Hematopoietic multipotent progenitor cell treated with erythropoietin and hydrocortisone succinate and interleukin-3 and kit ligand, for 4 days (in vitro differentiated cells): Measurements from ENCODE around the gene ATP6V0C.

Experiments
- DNase-seq: peaks from one replicate; pipeline ENCODE4 v3.0.0-alpha.2; 2015

Gene ATP6V0C

GRCh38 chr16:2512735-2513404 lies 882 bp upstream of the ATP6V0C start:
- DNase-seq, result peak; percentile 54

- peak; percentile 33 for DNase-seq
These were observed 804 bp downstream of the ATP6V0C start for GRCh38 chr16:2514333-2515179.

DNA sequence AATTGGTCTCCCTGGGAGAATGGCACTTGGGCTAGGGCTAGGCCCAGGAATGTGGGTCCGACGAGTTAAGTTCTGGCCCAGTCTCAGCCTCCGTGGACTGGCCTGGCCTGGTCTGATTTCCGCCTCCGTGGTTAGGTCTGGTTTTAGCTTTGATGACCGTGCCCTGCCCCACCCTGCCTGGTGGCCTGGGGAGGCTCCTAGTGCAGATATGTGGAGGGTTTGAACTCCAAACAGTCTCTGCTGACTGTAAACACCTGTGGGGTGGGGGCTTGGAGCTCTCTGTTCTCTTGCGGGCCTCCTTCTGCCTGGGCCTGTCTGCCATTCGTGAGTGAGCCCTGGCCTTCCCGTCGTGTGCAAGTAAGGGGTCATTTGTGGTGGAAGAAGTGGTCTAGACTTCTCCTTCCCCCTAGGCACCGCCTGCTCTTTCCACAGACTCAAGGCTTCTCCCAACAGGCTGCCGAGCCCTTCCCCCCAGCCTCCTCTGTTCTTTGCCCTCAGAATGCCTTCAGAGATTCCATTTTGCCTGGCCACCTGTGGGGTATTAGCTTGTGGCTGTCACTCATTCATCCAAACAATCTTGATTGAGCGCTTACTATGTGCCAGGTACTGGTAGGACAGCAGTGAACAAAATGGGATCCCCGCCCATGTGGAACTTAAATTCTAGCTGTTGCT lies 1.6 kb downstream of the ATP6V0C start:
- DNase-seq, result peak; percentile 52

- DNase-seq, result peak; percentile 88
These were observed 2.9 kb downstream of the ATP6V0C start for GRCh38 chr16:2516391-2517240.

GRCh38 chr16:2517954-2518605 lies 4.3 kb downstream of the ATP6V0C start:
- DNase-seq, result no peak

- no peak for DNase-seq
These were observed 5.3 kb downstream of the ATP6V0C start for GRCh38 chr16:2518823-2519710.

DNA sequence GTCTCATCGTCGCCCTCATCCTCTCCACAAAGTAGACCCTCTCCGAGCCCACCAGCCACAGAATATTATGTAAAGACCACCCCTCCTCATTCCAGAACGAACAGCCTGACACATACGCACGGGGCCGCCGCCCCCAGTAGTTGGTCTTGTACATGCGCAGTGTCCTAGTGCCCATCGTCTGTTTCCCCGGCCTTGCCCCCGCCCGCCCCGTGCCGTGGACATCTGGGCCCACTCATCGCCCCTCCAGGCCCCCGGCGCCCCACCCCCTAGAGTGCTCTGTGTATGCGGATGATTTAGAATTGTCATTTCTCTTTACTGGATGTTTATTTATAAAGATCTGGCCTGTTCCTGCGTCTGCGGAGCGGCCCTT lies 5.9 kb downstream of the ATP6V0C start:
- no peak for DNase-seq

DNA sequence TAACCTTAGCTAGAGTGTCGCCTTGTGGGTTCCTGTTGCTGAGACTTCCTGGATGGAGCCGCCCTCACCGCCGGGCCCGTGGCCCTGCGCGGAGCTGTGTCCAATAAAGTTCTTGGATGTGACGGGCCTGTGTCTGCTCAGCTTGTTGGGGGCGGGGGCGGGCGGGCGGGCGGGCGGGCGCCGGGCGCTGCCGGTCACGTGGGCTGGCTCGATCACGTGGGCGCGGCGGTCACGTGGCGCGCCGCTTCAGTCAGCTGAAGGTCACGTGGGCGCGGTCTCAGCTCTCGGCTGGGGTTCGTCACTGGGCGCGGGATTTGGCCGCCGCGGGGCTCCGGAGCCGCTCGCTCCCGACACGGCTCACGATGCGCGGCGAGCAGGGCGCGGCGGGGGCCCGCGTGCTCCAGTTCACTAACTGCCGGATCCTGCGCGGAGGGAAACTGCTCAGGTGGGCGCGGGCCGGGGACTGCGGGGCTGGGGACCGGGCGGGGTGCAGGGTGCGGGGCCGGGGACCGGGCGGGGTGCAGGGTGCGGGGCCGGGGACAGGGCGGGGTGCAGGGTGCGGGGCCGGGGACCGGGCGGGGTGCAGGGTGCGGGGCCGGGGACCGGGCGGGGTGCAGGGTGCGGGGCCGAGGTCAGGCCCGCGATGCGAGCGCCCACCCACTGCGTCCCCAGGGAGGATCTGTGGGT lies 6.5 kb downstream of the ATP6V0C start, which contains the start of gene AMDHD2:
Gene AMDHD2 (plus strand): TSS at position 275 of the 687 bp plus-strand sequence. CDS start 88 bp downstream, at position 363.
- peak; percentile 96 for DNase-seq

GRCh38 chr16:2520784-2521531 lies 7.2 kb downstream of the ATP6V0C start:
- DNase-seq, result peak; percentile 73

DNA sequence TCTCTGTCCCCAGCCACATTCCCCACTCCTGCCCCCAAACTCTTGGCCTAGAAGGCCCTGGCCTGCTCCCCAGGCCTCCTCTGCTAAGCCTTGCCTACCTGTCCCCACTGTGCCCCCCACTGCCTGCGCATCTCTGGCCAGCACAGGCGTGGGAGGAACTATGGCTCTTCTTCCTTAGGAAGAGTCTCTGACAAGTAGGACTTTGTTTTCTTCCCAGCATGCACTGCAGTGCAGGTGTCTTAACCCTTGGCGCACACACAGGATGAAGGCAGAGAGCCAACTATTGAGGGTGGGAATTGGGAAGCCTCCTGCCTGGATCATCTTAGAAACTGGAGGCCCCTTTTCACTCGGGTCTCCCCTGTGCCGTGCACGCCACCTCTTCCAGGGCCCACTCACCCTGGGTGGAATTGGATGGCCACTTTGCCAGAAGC lies 10.1 kb downstream of the ATP6V0C start:
- no peak for DNase-seq

DNA sequence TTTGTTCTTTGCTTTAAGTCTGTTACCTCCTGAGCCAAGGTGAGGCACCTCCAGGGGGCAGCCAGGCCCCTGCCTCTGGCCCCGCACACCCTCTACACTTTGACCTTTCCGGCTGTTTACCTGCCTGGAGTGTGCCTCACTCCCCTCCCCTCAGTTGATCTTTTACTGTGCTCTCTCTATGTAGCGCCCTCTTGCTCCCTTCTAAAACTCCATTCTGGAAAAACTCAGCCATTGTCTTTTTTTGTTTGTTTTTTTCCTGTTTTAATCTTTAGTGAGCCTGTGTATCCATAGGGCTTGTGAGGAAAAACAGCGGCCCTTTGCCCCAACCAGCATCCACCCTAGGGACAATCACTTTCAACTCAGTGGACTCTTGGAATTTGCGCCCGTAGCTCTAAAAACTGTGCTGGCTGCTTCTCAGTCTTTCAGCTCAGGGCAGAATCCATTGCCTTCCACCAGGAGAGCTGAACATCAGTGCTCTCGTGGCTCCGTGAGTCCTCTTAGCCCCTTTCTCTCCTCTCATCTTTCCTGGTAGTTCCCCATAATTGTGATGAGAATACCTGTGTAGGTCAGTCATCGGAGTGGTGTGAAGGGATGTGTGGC lies 10.7 kb downstream of the ATP6V0C start:
- DNase-seq, result no peak

DNA sequence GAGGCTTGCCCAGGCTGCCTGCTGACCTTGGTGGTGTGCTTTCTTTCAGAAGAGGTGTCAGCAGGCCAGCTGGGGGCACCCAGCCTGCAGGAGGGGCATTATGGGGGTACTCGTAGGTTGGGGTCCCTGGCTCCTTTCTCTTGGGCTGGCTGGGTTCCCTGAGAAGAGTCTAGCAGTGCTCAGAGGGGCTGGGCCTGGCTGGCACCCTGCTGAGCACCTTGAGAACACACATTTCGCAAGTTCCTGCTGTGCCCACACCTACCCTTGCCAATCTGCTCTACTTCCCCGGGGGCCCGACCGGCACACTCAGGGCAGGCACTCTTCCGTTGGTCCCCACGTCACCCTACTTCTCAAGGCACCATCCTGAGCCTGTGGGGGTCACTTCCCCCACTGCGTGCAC lies 12.4 kb downstream of the ATP6V0C start:
- no peak for DNase-seq

DNA sequence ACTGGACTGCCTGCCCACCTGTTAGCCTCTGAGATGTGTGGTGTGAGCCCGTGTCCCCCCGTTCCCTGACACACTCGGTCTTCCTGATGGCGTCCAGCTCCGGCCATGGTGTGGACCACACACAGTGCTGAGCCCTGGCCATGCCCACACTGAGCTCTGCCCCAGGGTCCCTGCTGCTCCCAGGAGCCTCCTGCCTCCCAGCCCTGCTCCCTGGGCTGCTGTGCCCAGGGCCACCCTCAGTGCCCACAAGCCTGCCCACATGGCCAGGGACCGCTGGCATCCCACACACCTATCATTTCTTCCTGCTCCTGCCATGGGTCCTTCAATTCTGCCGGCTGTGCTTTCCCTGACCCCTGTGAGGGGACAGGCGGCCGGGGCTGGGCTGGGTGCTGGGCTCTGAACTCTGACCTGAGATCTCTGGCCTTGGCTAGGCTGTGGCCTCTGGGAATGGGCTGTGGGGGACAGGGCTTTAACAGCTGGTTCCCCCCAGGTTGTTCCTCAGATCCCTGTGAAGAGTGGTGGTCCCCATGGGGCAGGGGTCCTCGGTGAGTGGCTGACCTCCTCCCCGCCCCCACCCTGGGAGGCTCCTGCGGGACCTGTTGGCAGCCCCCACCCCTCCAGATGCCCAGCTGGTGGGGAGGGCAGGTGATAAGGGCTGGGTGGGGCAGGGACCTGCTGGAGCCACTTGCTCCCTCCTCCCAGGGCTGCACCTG lies 13.5 kb downstream of the ATP6V0C start:
- no peak for DNase-seq

GRCh38 chr16:2527784-2528100 lies 14.0 kb downstream of the ATP6V0C start:
- DNase-seq, result no peak

DNA sequence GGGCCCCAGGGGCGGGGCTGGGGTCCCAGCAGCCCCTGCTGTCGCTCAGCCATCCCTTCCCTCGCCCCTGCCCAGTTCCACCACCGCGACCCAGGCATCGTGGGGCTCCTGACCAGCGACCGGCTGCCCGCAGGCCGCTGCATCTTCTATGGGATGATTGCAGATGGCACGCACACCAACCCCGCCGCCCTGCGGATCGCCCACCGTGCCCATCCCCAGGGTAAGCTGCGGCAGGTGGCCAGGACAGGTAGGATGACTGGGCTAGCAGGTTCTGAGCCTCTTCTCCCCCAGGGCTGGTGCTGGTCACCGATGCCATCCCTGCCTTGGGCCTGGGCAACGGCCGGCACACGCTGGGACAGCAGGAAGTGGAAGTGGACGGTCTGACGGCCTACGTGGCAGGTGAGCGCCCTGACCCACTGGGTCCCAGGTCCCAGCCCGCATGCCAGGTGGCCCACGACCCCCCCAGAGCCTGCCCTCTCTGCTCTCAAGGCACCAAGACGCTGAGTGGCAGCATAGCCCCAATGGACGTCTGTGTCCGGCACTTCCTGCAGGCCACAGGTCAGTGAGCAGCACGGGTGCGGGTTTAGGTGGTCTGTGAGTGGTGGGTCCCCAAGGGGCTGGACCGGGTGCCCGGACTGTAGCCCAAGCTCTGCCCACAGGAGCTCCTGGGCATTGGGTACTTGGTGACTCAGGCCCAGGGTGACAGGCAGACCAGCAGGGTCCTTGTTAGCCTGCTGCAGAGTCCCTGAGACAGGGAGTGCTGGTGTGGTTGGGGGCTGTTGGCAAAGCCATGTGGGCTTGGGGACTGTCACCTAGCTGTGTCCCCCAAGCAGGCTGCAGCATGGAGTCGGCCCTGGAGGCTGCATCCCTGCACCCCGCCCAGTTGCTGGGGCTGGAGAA lies 14.7 kb downstream of the ATP6V0C start:
- DNase-seq, result no peak

DNA sequence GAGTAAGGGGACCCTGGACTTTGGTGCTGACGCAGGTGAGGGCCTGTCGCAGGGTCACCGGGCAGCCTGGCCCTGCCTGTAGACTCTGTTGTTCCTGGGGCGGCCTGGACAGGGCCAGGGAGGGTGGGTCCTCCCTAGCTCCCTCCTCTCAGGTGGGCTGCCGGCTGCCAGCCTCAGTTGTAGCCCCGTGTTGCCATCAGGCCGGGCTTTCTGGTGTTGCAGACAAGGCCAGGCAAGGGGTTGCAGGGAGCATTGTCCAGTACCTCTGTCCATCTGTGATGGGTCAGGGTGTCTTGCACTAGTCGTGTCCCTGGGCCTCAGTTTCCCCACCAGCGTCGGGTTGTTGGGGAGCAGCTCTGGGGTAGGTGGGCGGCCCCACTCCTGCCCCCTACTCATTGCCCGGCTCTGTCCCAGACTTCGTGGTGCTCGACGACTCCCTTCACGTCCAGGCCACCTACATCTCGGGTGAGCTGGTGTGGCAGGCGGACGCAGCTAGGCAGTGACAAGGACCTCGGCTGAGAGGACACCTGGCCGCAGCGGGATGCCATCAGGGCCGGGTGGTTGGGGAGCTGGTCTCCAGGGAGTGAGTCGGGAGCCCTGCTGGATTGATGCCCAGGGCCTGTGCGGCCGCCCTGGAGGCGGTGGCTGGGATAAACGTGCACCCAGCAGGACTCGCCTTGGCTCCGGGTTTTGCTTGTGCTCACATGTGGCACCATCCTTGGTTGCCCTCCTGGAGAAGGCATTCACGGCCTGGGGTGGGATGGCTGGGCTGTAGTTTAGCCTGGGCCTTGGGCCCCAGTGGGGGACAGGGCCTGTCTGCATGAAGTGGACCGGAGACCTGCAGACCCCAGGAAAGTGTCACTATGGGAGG lies 15.5 kb downstream of the ATP6V0C start:
- peak; percentile 43 for DNase-seq
